Measurements from ENCODE around the gene CDH26. TPM values are rescaled to one million over a fixed set of nuclear protein-coding genes. Genes with fewer than 3 reads are reported as not detected.

CDH26 gene
- total and polyA plus RNA-seq, 2 donors from 2014 or later: 0.47 to 2.4 TPM

DNA sequence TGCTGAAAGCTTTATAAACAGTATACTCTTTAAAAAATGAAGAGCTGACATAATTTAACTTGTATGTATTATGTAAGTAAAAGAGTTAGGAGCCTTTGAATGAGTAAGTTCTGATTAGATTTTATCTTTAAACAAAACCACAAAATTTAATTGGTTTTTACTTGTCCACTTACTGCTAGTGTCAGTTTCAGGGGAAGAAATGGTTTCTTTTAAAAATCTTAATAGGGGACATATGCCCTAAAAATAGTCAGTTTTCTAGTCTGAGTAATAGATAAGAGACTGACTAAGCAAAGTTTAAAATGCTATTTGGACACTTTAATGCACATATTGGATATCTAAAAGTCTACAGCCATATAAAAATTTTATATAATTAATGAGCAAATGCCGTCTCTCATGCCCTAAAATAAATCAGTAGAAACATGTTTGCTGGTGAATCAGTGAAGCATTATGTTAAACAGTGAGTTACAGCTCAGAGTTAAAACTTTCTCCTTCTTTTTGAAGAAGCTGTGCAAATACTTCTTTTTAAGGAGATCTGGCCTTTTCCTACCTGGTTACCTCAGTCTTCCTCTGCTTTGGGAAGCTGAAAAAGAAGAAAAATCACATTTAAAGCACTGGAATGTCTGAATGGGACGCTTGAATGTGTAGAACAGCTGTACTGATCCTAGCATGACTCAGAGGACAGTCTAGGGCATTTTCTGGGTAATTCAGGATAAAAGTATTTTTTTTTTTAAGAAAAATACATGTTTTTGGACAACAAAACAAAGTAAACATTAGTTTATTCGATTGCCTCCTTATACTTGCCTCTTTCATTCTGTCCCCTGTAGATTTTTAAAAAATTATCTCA is 55.3 kb downstream of the CDH26 start:
- no peaks in the 10 kb centered on the region for H3K27me3 ChIP-seq (ENCODE audit: control insufficient read depth, insufficient read depth, low read length)
- intact Hi-C loops (cut with DNase I): no loop called here
- H3K27ac ChIP-seq (ENCODE audit: low read depth in 2 of 2, low read length in 2 of 2): no peak overlapping the region
- no peaks in the 10 kb centered on the region for H3K36me3 ChIP-seq (ENCODE audit: control insufficient read depth in 2 of 3, insufficient read depth in 3 of 3, low read length in 3 of 3)
- no peak for DNase-seq
- TF ChIP-seq, protein P1, sequence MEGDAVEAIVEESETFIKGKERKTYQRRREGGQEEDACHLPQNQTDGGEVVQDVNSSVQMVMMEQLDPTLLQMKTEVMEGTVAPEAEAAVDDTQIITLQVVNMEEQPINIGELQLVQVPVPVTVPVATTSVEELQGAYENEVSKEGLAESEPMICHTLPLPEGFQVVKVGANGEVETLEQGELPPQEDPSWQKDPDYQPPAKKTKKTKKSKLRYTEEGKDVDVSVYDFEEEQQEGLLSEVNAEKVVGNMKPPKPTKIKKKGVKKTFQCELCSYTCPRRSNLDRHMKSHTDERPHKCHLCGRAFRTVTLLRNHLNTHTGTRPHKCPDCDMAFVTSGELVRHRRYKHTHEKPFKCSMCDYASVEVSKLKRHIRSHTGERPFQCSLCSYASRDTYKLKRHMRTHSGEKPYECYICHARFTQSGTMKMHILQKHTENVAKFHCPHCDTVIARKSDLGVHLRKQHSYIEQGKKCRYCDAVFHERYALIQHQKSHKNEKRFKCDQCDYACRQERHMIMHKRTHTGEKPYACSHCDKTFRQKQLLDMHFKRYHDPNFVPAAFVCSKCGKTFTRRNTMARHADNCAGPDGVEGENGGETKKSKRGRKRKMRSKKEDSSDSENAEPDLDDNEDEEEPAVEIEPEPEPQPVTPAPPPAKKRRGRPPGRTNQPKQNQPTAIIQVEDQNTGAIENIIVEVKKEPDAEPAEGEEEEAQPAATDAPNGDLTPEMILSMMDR (IDR thresholded peaks at IDR 0.05; ENCODE audit: borderline replicate concordance, extremely low read depth, insufficient read depth): no peak
- H3K9ac ChIP-seq (ENCODE audit: low read length in 3 of 3): no peak overlapping the region
- no peak for FAIRE-seq
- H3K4me1 ChIP-seq (ENCODE audit: control insufficient read depth in 2 of 3, insufficient read depth in 2 of 3, low read depth in 1 of 3, low read length in 3 of 3): no peaks in the 10 kb centered on the region
- H3K4me3 ChIP-seq (ENCODE audit: low read length in 3 of 3): no peak overlapping the region
- no peaks in the 10 kb centered on the region for H3K9me3 ChIP-seq (ENCODE audit: control insufficient read depth in 2 of 3, insufficient read depth in 1 of 3, low read length in 3 of 3)

GRCh38 chr20:60016406-60016805 is 58.2 kb downstream of the CDH26 start:
- FAIRE-seq (no peak), DNase-seq (no peak)
- Histone ChIP-seq H3K4me1 (ENCODE audit: control insufficient read depth in 2 of 3, insufficient read depth in 2 of 3, low read depth in 1 of 3, low read length in 3 of 3) (no peaks in the 10 kb centered on the region), H3K9me3 (ENCODE audit: control insufficient read depth in 2 of 3, insufficient read depth in 1 of 3, low read length in 3 of 3) (no peaks in the 10 kb centered on the region), H3K36me3 (ENCODE audit: control insufficient read depth in 2 of 3, insufficient read depth in 3 of 3, low read length in 3 of 3) (no peaks in the 10 kb centered on the region), H3K4me3 (ENCODE audit: low read length in 3 of 3) (no peak overlapping the region), H3K27me3 (ENCODE audit: control insufficient read depth, insufficient read depth, low read length) (no peaks in the 10 kb centered on the region), H3K27ac (ENCODE audit: low read depth in 2 of 2, low read length in 2 of 2) (no peak overlapping the region), H3K9ac (ENCODE audit: low read length in 3 of 3) (no peak overlapping the region)
- TF ChIP-seq, protein P1 (IDR thresholded peaks at IDR 0.05; ENCODE audit: borderline replicate concordance, extremely low read depth, insufficient read depth): no peak
- intact Hi-C loops (cut with DNase I): no loop called here

DNA sequence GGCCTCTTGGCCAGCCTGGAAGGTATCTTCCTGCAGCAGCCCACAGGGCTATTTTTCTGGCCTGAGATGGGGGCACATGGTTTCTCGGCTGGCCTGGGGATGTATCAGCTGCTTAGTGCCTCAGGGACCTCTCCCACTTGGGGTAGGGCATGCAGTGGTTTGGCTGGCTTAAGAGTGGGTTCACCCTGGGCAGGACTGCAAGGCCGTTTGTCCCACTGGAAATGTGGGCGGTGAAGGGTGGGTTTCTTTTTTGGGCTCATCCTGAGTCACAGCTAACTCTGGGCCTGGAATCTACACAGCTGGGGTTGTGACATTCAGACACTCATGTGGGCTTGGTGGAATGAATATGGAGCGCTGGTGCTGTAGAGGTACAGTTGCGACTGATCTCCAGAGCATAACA is 62.0 kb downstream of the CDH26 start:
- H3K9ac ChIP-seq (ENCODE audit: low read length in 3 of 3): no peak overlapping the region
- no peaks in the 10 kb centered on the region for H3K9me3 ChIP-seq (ENCODE audit: control insufficient read depth in 2 of 3, insufficient read depth in 1 of 3, low read length in 3 of 3)
- no peaks in the 10 kb centered on the region for H3K27me3 ChIP-seq (ENCODE audit: control insufficient read depth, insufficient read depth, low read length)
- TF ChIP-seq, protein P1 (IDR thresholded peaks at IDR 0.05; ENCODE audit: borderline replicate concordance, extremely low read depth, insufficient read depth): no peak
- H3K4me1 ChIP-seq (ENCODE audit: control insufficient read depth in 2 of 3, insufficient read depth in 2 of 3, low read depth in 1 of 3, low read length in 3 of 3): no peaks in the 10 kb centered on the region
- no peak overlapping the region for H3K4me3 ChIP-seq (ENCODE audit: low read length in 3 of 3)
- no peak overlapping the region for H3K27ac ChIP-seq (ENCODE audit: low read depth in 2 of 2, low read length in 2 of 2)
- no peak for FAIRE-seq
- no peak for DNase-seq
- intact Hi-C loops (cut with DNase I): no loop called here
- H3K36me3 ChIP-seq (ENCODE audit: control insufficient read depth in 2 of 3, insufficient read depth in 3 of 3, low read length in 3 of 3): no peaks in the 10 kb centered on the region

Data from kidney (tissue), 14 donors.